Measurements from ENCODE around the gene SMG1. TPM values are rescaled to one million over a fixed set of nuclear protein-coding genes. Genes with fewer than 3 reads are reported as not detected.

SMG1 gene
- total and polyA plus RNA-seq, 2 donors = 20.8 to 31.9 TPM

Other genes starting within 250 kb of the SMG1 start
- gene RPS15A, start 136.1 kb downstream of the SMG1 start, total RNA-seq = 6,149 TPM
- gene RPS15A, start 136.1 kb downstream of the SMG1 start, polyA plus RNA-seq = 6,819 TPM
- gene ARL6IP1, start 124.9 kb downstream of the SMG1 start, total RNA-seq = 169 TPM
- gene ARL6IP1, start 124.9 kb downstream of the SMG1 start, polyA plus RNA-seq = 120 TPM
- gene TMC7, start 57.5 kb upstream of the SMG1 start, total RNA-seq = 0.14 TPM
- 0.41 TPM for gene TMC7, start 57.5 kb upstream of the SMG1 start, polyA plus RNA-seq
- gene COQ7, start 141.2 kb upstream of the SMG1 start, total RNA-seq = 14.3 TPM
- 15.4 TPM for gene COQ7, start 141.2 kb upstream of the SMG1 start, polyA plus RNA-seq
- 2.5 TPM for gene ITPRIPL2, start 187.6 kb upstream of the SMG1 start, total RNA-seq
- 5.3 TPM for gene ITPRIPL2, start 187.6 kb upstream of the SMG1 start, polyA plus RNA-seq
- gene SYT17, start 241.8 kb upstream of the SMG1 start, total RNA-seq = 0.38 TPM
- gene SYT17, start 241.8 kb upstream of the SMG1 start, polyA plus RNA-seq = 0.52 TPM

All from thymus (tissue), 2 donors.